ENCODE results near the gene RAB11FIP4. TPM values are rescaled to one million over a fixed set of nuclear protein-coding genes. Genes with fewer than 3 reads are reported as not detected.

The RAB11FIP4 gene
- total and polyA plus RNA-seq, 2 of the 8 experiments (the other 6 are each of a cell fraction or from before 2014, with no cell fraction given): 21.7 to 53.2 TPM

DNA sequence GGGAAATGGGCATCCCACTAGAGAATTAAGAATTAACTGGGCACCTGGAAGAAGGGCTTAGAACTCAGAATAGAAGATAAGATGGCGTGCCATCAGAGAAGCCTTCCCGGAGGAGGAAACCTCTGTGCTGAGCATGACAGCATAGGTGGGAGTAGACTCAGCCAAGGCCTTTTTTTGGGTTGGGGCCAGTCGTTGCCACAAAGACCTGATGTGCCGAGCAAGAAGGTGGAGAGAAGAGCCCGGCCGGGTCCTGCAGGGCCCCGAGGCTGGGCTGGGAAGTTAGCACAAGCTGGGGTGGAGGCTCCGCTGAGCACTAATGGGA, 1.1 kb upstream of the RAB11FIP4 start (continued):
- TF ChIP-seq GTF2F1 (IDR thresholded peaks at IDR 0.05; ENCODE audit: borderline replicate concordance, low read depth, low read length) (no peak), SAP30 (IDR thresholded peaks at IDR 0.05; ENCODE audit: insufficient read depth, insufficient replicate concordance, low read length) (no peak)
